Stomach (tissue), 9 donors: ENCODE results near the gene ARHGAP25. TPM values are rescaled to one million over a fixed set of nuclear protein-coding genes. Genes with fewer than 3 reads are reported as not detected.
"Not testable (repeated sequence)": the region's sequence is repeated elsewhere in the genome, so short reads cannot be mapped to it uniquely, and the experiment has no call there.

ENCODE experiments used
- DNase-seq, 2 donors: peaks; one replicate each; pipeline versions ENCODE4 v3.0.0 to v3.0.0-alpha.2; 2013 to 2019
- H3K27ac ChIP-seq, 5 donors: fragments of 200-600 bp in 4 of 5; sonication (generic) in 4 of 5; one replicate each; pipeline ENCODE4 v1.5.1; 2013 to 2019; ENCODE audit warnings: mild to moderate bottlenecking in 1 of 5, moderate library complexity in 1 of 5
- H3K27me3 ChIP-seq, 3 donors: fragments of 200-600 bp; sonication (generic); one replicate each; pipeline ENCODE4 v1.5.1; 2017 to 2019; ENCODE audit warnings: mixed run types in 1 of 3
- H3K36me3 ChIP-seq, 4 donors: fragments of 200-600 bp; sonication (generic); 1 replicate in 3 of 4; 2 replicates in 1 of 4; pipeline ENCODE4 v1.5.1; 2016 to 2019
- H3K4me1 ChIP-seq, 4 donors: fragments of 200-600 bp; sonication (generic); one replicate each; pipeline ENCODE4 v1.5.1; 2016 to 2019
- H3K4me3 ChIP-seq, 4 donors: fragments of 200-600 bp; sonication (generic) in 3 of 4; one replicate each; pipeline ENCODE4 v1.5.1; 2016 to 2019; ENCODE audit warnings: mild to moderate bottlenecking in 1 of 4
- H3K9me3 ChIP-seq, 4 donors: fragments of 200-600 bp; sonication (generic); one replicate each; pipeline ENCODE4 v1.5.1; 2016 to 2019
- CTCF ChIP-seq, 7 experiments: fragments of 450-650 bp in 4 of 7; fragments of 200-600 bp in 3 of 7; sonication (generic) in 3 of 7; IDR thresholded peaks; one replicate each; pipeline ENCODE4 v1.5.1; 2016 to 2019; ENCODE audit warnings: antibody characterized with exemption in 7 of 7, control low read depth in 2 of 7, mild to moderate bottlenecking in 1 of 7
- EP300 ChIP-seq: sonication (generic); formaldehyde crosslinking; IDR thresholded peaks from one replicate; pipeline ENCODE4 v1.6.1; 2017; ENCODE audit warnings: antibody characterized with exemption
- POLR2A ChIP-seq, 4 donors: fragments of 450-650 bp; IDR thresholded peaks; one replicate each; pipeline ENCODE4 v1.6.1; 2016; ENCODE audit warnings: antibody characterized with exemption in 4 of 4, control low read depth in 2 of 4, mild to moderate bottlenecking in 1 of 4, moderate library complexity in 1 of 4
- POLR2AphosphoS5 ChIP-seq, 3 donors: sonication (generic); formaldehyde crosslinking; IDR thresholded peaks; one replicate each; pipeline ENCODE4 v1.6.1; 2016; ENCODE audit warnings: antibody characterized with exemption in 3 of 3
- WGBS, 5 donors: extraction: QIAGEN DNeasy Blood & Tissue Kit in 3 of 5; methylation state at CpG; one replicate each; pipeline versions ENCODE4 v1.1.5 to v1.1.7; 2013 to 2018; 5-methylcytosine and 5-hydroxymethylcytosine counted together
- intact Hi-C: fragments of 100-400 bp; cut with DNase I; formaldehyde crosslinking; loops from one replicate; pipeline ENCODE4 v1.15.1; 2023; ENCODE audit warnings: low total_unique reads
- polyA plus RNA-seq, 3 donors: library from polyadenylated mRNA; stranded (reverse); fragments of 200-250 nt; gene quantifications; one replicate each; pipeline ENCODE4 v1.2.3, GENCODE V29; 2013
- total RNA-seq, 5 donors: library from RNA; depleted of rRNA; stranded (reverse); fragments of >200 nt; gene quantifications; one replicate each; pipeline versions ENCODE4 v1.1.0 to v1.2.3, GENCODE V29; 2014 to 2016
- donor health status: healthy with polysubstance abuse.
- donor health status: Bipolar disorder and iron deficiency.
- donor health status: healthy.

Gene ARHGAP25
- total and polyA plus RNA-seq, 8 donors = 0.29 to 17.1 (median 4.0) TPM; not detected in 1

- DNase-seq = no peak
- Histone ChIP-seq H3K27me3 (no peaks in the 10 kb centered on the region), H3K4me1 (peaks cover 0 to 20% (median 8%) of the 10 kb centered on the region in 4 donors), H3K4me3 (no peak overlapping the region), H3K9me3 (no peaks in the 10 kb centered on the region), H3K27ac (peak overlapping the region in 1 of 5 donors; percentile 30), H3K36me3 (peaks cover 0 to 8% (median 0%) of the 10 kb centered on the region in 4 donors)
- intact Hi-C loops = no loop called here
- TF ChIP-seq CTCF (IDR thresholded peaks at IDR 0.05) (no peak), POLR2A (IDR thresholded peaks at IDR 0.05) (no peak), POLR2AphosphoS5 (IDR thresholded peaks at IDR 0.05) (no peak), EP300 (no peak)
Measured at GRCh38 chr2:68798569-68798968, 64.0 kb downstream of the ARHGAP25 start.

GRCh38 chr2:68799140-68800026 lies 64.8 kb downstream of the ARHGAP25 start:
- intact Hi-C loops = no loop called here
- H3K27me3 ChIP-seq = no peaks in the 10 kb centered on the region
- H3K36me3 ChIP-seq = peaks cover 0 to 8% (median 0%) of the 10 kb centered on the region in 4 donors
- no peaks in the 10 kb centered on the region for H3K9me3 ChIP-seq
- DNase-seq = no peak
- no peak overlapping the region for H3K27ac ChIP-seq
- TF ChIP-seq POLR2AphosphoS5 (IDR thresholded peaks at IDR 0.05) = no peak
- no peak for TF ChIP-seq CTCF (IDR thresholded peaks at IDR 0.05)
- TF ChIP-seq POLR2A (IDR thresholded peaks at IDR 0.05) = no peak
- TF ChIP-seq EP300 = no peak
- H3K4me1 ChIP-seq = peaks cover 0 to 20% (median 8%) of the 10 kb centered on the region in 4 donors
- no peak overlapping the region for H3K4me3 ChIP-seq
- WGBS, 5 donors = 75 to 92% (median 89%) methylated on average over 14 of the region's 14 CpGs

GRCh38 chr2:68800027-68800401 lies 65.4 kb downstream of the ARHGAP25 start:
- no peak overlapping the region for H3K27ac ChIP-seq
- no peak for DNase-seq
- intact Hi-C loops = no loop called here
- 76 to 95% (median 85%) methylated on average over 4 of the region's 4 CpGs for WGBS, 5 donors
- no peaks in the 10 kb centered on the region for H3K27me3 ChIP-seq
- H3K4me1 ChIP-seq = peaks cover 0 to 20% (median 8%) of the 10 kb centered on the region in 4 donors
- TF ChIP-seq POLR2AphosphoS5 (IDR thresholded peaks at IDR 0.05) (no peak), POLR2A (IDR thresholded peaks at IDR 0.05) (no peak), EP300 (no peak), CTCF (IDR thresholded peaks at IDR 0.05) (no peak)
- H3K36me3 ChIP-seq = peaks cover 0 to 10% (median 2%) of the 10 kb centered on the region in 4 donors
- no peaks in the 10 kb centered on the region for H3K9me3 ChIP-seq
- H3K4me3 ChIP-seq = no peak overlapping the region

- intact Hi-C loops = no loop called here
- DNase-seq = no peak
- Histone ChIP-seq H3K27ac (no peak overlapping the region), H3K27me3 (no peaks in the 10 kb centered on the region), H3K36me3 (peaks cover 0 to 12% (median 3%) of the 10 kb centered on the region in 4 donors), H3K4me3 (no peak overlapping the region), H3K4me1 (peaks cover 0 to 20% (median 6%) of the 10 kb centered on the region in 4 donors), H3K9me3 (no peaks in the 10 kb centered on the region)
- no peak for TF ChIP-seq CTCF (IDR thresholded peaks at IDR 0.05)
- no peak for TF ChIP-seq POLR2AphosphoS5 (IDR thresholded peaks at IDR 0.05)
- TF ChIP-seq EP300 = no peak
- no peak for TF ChIP-seq POLR2A (IDR thresholded peaks at IDR 0.05)
- WGBS, 5 donors = 84 to 95% (median 87%) methylated on average over 2 of the region's 2 CpGs
Measured at GRCh38 chr2:68800517-68800916, 65.9 kb downstream of the ARHGAP25 start.

GRCh38 chr2:68802161-68802560 lies 67.5 kb downstream of the ARHGAP25 start:
- H3K9me3 ChIP-seq, H3K4me3 ChIP-seq, H3K27me3 ChIP-seq, DNase-seq, intact Hi-C loops: not testable (repeated sequence)
- 87 to 92% (median 90%) methylated on average over 8 to 9 of the region's 9 CpGs for WGBS, 5 donors
- Histone ChIP-seq H3K4me1 (peaks cover 0 to 10% (median 2%) of the 10 kb centered on the region in 4 donors), H3K27ac (peak overlapping the region in 1 of 5 donors; percentile 10), H3K36me3 (peaks cover 0 to 13% (median 5%) of the 10 kb centered on the region in 4 donors)
